GM21390 (cell line): Measurements from ENCODE around the gene CELF4.

Source experiments
- ATAC-seq: cut with Tn5 transposase; IDR thresholded peaks from one replicate; pipeline ENCODE4 v1.9.1; 2021; ENCODE audit not compliant: unreplicated experiment

The CELF4 gene

GRCh38 chr18:37527395-37527794 is 38.2 kb downstream of the CELF4 start:
- no peak for ATAC-seq

- no peak for ATAC-seq
Observed at GRCh38 chr18:37525262-37525585, 40.4 kb downstream of the CELF4 start.

- no peak for ATAC-seq
Observed at GRCh38 chr18:37524498-37525261, 40.9 kb downstream of the CELF4 start.

- no peak for ATAC-seq
Observed at GRCh38 chr18:37524139-37524497, 41.5 kb downstream of the CELF4 start.

- ATAC-seq, result no peak
Observed at GRCh38 chr18:37521510-37522465, 43.8 kb downstream of the CELF4 start.

- ATAC-seq, result no peak
Observed at GRCh38 chr18:37520508-37520907, 45.1 kb downstream of the CELF4 start.

- ATAC-seq, result no peak
Observed at GRCh38 chr18:37519510-37520135, 46.0 kb downstream of the CELF4 start.

- no peak for ATAC-seq
Observed at GRCh38 chr18:37516361-37516853, 49.2 kb downstream of the CELF4 start.

- ATAC-seq, result no peak
Observed at GRCh38 chr18:37514953-37515352, 50.6 kb downstream of the CELF4 start.

GRCh38 chr18:37512400-37512799 is 53.2 kb downstream of the CELF4 start:
- no peak for ATAC-seq

GRCh38 chr18:37511721-37512298 is 53.8 kb downstream of the CELF4 start:
- no peak for ATAC-seq

GRCh38 chr18:37509600-37509999 is 56.0 kb downstream of the CELF4 start:
- no peak for ATAC-seq

GRCh38 chr18:37508207-37508606 is 57.4 kb downstream of the CELF4 start:
- ATAC-seq, result no peak

- no peak for ATAC-seq
Observed at GRCh38 chr18:37507239-37507638, 58.4 kb downstream of the CELF4 start.

- ATAC-seq, result no peak
Observed at GRCh38 chr18:37506001-37506400, 59.6 kb downstream of the CELF4 start.

- no peak for ATAC-seq
Observed at GRCh38 chr18:37505321-37505720, 60.3 kb downstream of the CELF4 start.

GRCh38 chr18:37502601-37503000 is 63.0 kb downstream of the CELF4 start:
- no peak for ATAC-seq

- ATAC-seq, result no peak
Observed at GRCh38 chr18:37502036-37502435, 63.6 kb downstream of the CELF4 start.

- ATAC-seq, result no peak
Observed at GRCh38 chr18:37501136-37501535, 64.5 kb downstream of the CELF4 start.

GRCh38 chr18:37499913-37500312 is 65.7 kb downstream of the CELF4 start:
- ATAC-seq, result no peak

- ATAC-seq, result no peak
Observed at GRCh38 chr18:37499044-37499443, 66.6 kb downstream of the CELF4 start.
